CD4-positive, alpha-beta T cell treated with Interleukin-4 for 1 hour (primary cell): ENCODE results near the gene NDUFC1.

Source experiments
- DNase-seq, 2 donors: peaks; one replicate each; pipeline ENCODE4 v3.0.0-alpha.2; 2020 to 2022

Gene NDUFC1

DNA sequence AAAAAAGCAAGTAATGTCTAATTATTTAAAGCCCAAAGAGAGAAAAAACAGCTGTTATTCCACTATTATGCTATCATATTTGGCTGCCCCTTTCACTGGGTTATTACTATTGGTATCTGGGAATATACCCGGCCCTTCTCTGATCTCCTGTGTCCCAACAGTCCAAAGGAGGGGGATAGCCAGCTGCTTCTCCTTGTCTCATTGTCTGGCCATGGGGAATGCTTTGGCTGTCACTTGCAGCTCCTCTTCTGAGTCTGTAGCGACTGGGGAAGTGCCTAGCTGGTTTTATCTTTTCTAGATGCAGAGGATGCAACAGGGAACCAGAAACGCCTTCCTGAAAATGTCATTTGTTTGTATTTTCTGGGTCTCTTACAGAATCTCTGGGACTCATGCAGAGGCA lies 56.1 kb downstream of the NDUFC1 start:
- no peak for DNase-seq

DNA sequence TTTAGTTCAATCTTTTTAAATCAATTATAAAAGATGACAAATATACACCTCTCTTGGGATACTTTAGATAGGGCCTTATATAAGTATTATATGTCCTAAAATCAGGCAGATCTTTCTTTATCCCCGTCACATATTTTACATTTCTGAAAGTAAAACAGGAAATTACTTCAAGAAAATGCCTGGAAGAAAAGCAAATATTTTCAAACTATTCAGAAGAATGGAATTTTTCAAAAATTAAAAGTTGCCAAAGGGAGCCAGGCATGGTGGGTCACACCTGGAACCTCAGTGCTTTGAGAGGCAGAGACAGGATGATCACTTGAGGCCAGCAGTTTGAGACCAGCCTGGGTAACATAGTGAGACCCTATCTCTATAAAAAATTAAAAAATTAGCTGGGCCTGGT lies 56.7 kb downstream of the NDUFC1 start:
- DNase-seq: no peak

DNA sequence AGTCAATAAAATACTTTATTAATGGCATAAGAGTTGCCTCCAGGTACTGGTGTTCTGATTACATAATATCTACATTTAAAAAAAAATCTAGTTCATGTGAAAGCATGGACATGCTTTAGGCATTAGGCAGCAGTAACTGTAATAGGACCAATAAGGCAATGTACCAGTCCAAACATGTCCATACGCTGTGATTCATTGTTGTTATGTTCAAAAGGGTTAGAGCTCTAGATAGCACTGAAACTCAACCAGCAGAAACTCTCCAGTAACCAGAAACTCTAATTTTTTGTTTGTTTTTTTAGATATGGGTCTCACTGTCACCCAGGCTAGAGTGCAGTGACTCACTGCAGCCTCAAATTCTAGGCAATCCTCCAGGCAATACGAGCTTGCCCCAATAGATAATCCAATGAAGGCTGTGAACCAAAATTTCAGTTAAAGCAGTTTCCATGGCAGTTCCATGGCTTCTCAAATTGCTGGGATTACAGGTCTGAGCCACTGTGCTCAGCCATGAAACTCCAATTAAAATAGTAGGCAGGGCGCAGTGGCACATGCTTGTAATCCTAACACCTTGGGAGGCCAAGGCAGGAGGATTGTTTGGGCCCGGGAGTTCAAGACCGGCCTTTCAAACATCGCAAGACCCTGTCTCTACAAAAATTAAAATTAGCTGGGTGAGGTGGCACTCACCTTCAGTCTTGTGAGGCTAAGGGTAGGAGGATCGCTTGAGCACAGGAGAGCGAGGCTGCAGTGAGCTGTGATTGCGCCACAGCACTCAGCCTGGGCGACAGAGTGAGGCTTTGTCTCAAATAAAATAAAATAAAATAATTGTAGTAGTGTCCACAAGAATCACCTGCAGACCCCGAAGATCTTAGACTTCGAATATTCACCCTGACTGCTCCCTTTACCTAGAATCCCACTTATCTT lies 58.6 kb downstream of the NDUFC1 start:
- no peak for DNase-seq

DNA sequence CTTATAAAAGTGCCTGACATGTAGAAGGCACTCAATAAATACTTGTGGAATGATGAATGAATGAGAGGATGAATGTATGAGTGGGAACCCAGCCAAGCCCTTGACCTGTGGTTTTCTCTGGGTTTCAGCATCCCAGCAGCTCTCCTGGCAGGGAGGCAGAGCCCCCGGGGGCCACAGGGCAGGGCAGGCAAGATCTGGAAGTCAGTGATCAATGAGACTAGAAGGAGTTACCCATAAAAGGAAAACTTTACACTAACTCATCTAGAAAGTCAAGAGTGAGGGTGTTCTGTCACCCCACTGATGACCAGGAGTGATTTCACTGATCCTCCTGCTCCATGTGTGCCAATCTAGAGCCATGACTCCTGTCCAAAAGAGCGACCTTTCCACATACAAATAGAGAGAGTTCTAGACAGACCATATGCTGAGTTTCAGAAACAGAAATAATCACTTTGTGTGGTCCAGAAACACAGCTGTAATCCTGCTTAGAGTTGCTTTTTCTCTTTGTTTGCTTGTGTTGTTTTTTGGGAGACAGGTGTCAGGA lies 59.7 kb downstream of the NDUFC1 start:
- DNase-seq: no peak

DNA sequence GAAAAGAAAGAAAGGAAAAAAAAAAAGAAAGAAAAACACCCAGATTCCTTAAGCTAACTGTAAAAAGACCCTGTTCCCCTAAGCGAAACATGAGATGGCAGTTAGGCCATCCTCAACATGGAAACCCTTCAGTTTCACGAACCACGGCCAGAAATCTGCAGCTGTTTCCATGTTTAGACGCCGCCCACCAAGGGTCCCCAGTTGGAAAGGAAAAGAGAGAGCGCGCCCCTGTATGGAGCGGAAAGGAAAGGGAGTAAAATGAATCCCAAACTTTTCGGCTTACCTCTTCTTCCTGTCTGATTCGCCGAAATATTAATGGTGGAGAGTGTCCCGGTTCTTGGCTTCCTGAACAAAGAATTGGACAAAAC lies 60.5 kb downstream of the NDUFC1 start:
- no peak for DNase-seq

DNA sequence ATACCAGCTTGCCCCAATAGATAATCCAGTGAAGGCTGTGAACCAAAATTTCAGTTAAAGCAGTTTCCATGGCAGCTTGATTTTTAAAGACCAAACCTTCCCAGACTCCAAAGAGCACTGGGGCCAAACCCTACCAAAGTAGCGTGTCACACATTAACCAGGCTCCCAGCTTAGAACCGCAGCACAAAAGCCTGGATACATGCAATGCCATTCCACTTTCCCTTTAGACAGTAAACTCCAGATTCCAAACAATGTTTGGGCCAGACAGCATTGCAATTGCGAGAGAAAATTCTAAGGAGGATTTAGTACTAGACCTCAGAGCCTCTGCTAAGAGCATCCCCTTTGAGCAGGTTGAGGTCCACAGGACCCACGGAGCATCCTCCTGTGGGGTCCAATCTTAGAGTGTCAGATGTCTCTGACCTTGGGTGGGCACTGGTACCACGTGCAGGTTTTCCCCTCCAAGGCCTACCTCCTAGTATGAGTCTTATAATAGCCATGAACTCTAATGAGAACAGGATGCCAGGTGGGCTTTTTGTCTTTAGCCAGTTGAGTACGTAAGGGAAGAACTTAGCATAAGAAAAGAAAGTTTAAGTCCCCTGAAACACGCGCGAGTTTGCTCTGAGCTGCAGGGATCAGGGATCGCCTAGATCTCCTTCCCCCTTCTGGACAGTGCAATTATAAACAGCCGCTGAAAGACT lies 61.0 kb downstream of the NDUFC1 start:
- no peak for DNase-seq
